Glutamatergic neuron (in vitro differentiated cells): ENCODE results near the gene MOB3B. TPM values are rescaled to one million over a fixed set of nuclear protein-coding genes. Genes with fewer than 3 reads are reported as not detected.
"Not testable (repeated sequence)": the region's sequence is repeated elsewhere in the genome, so short reads cannot be mapped to it uniquely, and the experiment has no call there.

Source experiments
- DNase-seq: peaks from one replicate; pipeline ENCODE4 v3.0.0; 2022
- H3K27ac Mint-ChIP-seq: one replicate; pipeline ENCODE4 v1.8.0; 2020; ENCODE audit warnings: mild to moderate bottlenecking, mixed read lengths, inconsistent platforms; ENCODE audit not compliant: unreplicated experiment
- H3K27me3 Mint-ChIP-seq: one replicate; pipeline ENCODE4 v1.8.0; 2020; ENCODE audit warnings: mild to moderate bottlenecking, moderate library complexity, mixed read lengths, inconsistent platforms; ENCODE audit not compliant: unreplicated experiment
- H3K36me3 Mint-ChIP-seq: one replicate; pipeline ENCODE4 v1.8.0; 2020; ENCODE audit warnings: mild to moderate bottlenecking, mixed read lengths, inconsistent platforms; ENCODE audit not compliant: unreplicated experiment
- H3K4me1 Mint-ChIP-seq: one replicate; pipeline ENCODE4 v1.8.0; 2020; ENCODE audit warnings: mild to moderate bottlenecking, low read depth, mixed read lengths, inconsistent platforms; ENCODE audit not compliant: unreplicated experiment
- H3K4me3 Mint-ChIP-seq: one replicate; pipeline ENCODE4 v1.8.0; 2020; ENCODE audit warnings: mild to moderate bottlenecking, mixed read lengths, inconsistent platforms; ENCODE audit not compliant: unreplicated experiment
- H3K9me3 Mint-ChIP-seq: one replicate; pipeline ENCODE4 v1.8.0; 2020; ENCODE audit warnings: mild to moderate bottlenecking, moderate library complexity, mixed read lengths, inconsistent platforms; ENCODE audit not compliant: unreplicated experiment
- CTCF ChIP-seq: fragments of 200-600 bp; sonication (generic); IDR thresholded peaks from one replicate; pipeline ENCODE4 v1.5.0; 2021; ENCODE audit not compliant: partially characterized antibody, unreplicated experiment
- total RNA-seq: library from RNA; stranded (reverse); fragmentation: NEBNext Ultra II Directional; extraction: Animal tissue kit (Norgen Biotek cat#: 25700); gene quantifications from one replicate; pipeline ENCODE4 v1.2.1, GENCODE V29; 2021; ENCODE audit not compliant: unreplicated experiment

The MOB3B gene
- total RNA-seq, 1 donor from 2014 or later: 1.8 TPM

GRCh38 chr9:27422279-27422834, 107.3 kb downstream of the MOB3B start:
- H3K4me1 Mint-ChIP-seq: no peaks in the 10 kb centered on the region

GRCh38 chr9:27421577-27421976, 108.0 kb downstream of the MOB3B start:
- no peaks in the 10 kb centered on the region for H3K9me3 Mint-ChIP-seq
- no peaks in the 10 kb centered on the region for H3K36me3 Mint-ChIP-seq
- H3K27ac Mint-ChIP-seq: no peak overlapping the region
- no peak overlapping the region for H3K4me3 Mint-ChIP-seq
- no peak for DNase-seq
- H3K27me3 Mint-ChIP-seq: no peaks in the 10 kb centered on the region
- no peaks in the 10 kb centered on the region for H3K4me1 Mint-ChIP-seq
- TF ChIP-seq CTCF: no peak

More at GRCh38 chr9:27422279-27422834, 107.3 kb downstream of the MOB3B start:
- Mint-ChIP-seq H3K27ac (no peak overlapping the region), H3K27me3 (no peaks in the 10 kb centered on the region), H3K9me3 (no peaks in the 10 kb centered on the region), H3K36me3 (no peaks in the 10 kb centered on the region), H3K4me3 (no peak overlapping the region)
- TF ChIP-seq CTCF: no peak
- no peak for DNase-seq

- not testable (repeated sequence) for H3K4me1 Mint-ChIP-seq, H3K9me3 Mint-ChIP-seq, H3K27ac Mint-ChIP-seq, H3K4me3 Mint-ChIP-seq, H3K27me3 Mint-ChIP-seq, DNase-seq, H3K36me3 Mint-ChIP-seq
Observed at GRCh38 chr9:27419558-27419957, 110.1 kb downstream of the MOB3B start.

- no peak for TF ChIP-seq CTCF
- DNase-seq: no peak
- Mint-ChIP-seq H3K36me3 (no peaks in the 10 kb centered on the region), H3K27me3 (no peaks in the 10 kb centered on the region), H3K4me1 (peaks cover 6% of the 10 kb centered on the region), H3K27ac (no peak overlapping the region), H3K9me3 (no peaks in the 10 kb centered on the region), H3K4me3 (no peak overlapping the region)
Observed at GRCh38 chr9:27414220-27414761, 115.3 kb downstream of the MOB3B start.

GRCh38 chr9:27413511-27414219, 115.9 kb downstream of the MOB3B start:
- Mint-ChIP-seq H3K4me3 (no peak overlapping the region), H3K27ac (no peak overlapping the region), H3K4me1 (peaks cover 6% of the 10 kb centered on the region), H3K27me3 (no peaks in the 10 kb centered on the region), H3K36me3 (no peaks in the 10 kb centered on the region), H3K9me3 (no peaks in the 10 kb centered on the region)
- DNase-seq: no peak
- TF ChIP-seq CTCF: no peak
